HepG2 (cell line): ENCODE results near the gene CD7. TPM values are rescaled to one million over a fixed set of nuclear protein-coding genes. Genes with fewer than 3 reads are reported as not detected.

ENCODE experiments used
- DDIT3 ChIP-seq: sonication (generic); formaldehyde crosslinking; IDR thresholded peaks from 2 replicates; pipeline ENCODE4 v1.4.0; 2020; ENCODE audit warnings: mild to moderate bottlenecking, missing genetic modification reagents
- FOSL2 ChIP-seq: sonication (generic); formaldehyde crosslinking; IDR thresholded peaks from 2 replicates; pipeline ENCODE4 v1.4.0; 2020; ENCODE audit warnings: missing genetic modification reagents
- FOXA1 ChIP-seq, 2 experiments: fragments of 450-650 bp in 1 of 2; sonication (generic) in 1 of 2; formaldehyde crosslinking in 1 of 2; IDR thresholded peaks; 2 replicates each; pipeline versions ENCODE4 v1.4.0 to v1.6.1; 2016 to 2020; ENCODE audit warnings: missing genetic modification reagents in 1 of 2
- FOXO1 ChIP-seq: sonication (generic); formaldehyde crosslinking; IDR thresholded peaks from 2 replicates; pipeline ENCODE4 v1.4.0; 2020; ENCODE audit warnings: missing genetic modification reagents
- HCFC1 ChIP-seq: fragments of 150-350 bp; IDR thresholded peaks from 2 replicates; pipeline ENCODE4 v1.6.1; 2014; ENCODE audit warnings: low read depth, low read length
- HHEX ChIP-seq: IDR thresholded peaks from 2 replicates; pipeline ENCODE4 v1.6.1; 2016; ENCODE audit warnings: control low read depth
- HMGXB4 ChIP-seq, 2 experiments: sonication (generic) in 1 of 2; formaldehyde crosslinking in 1 of 2; IDR thresholded peaks; 2 replicates each; pipeline versions ENCODE4 v1.4.0 to v1.6.1; 2018 to 2020; ENCODE audit warnings: missing genetic modification reagents in 2 of 2, borderline replicate concordance in 1 of 2, low read depth in 1 of 2, mild to moderate bottlenecking in 1 of 2, missing biosample characterization in 1 of 2
- MED1 ChIP-seq: sonication (generic); formaldehyde crosslinking; IDR thresholded peaks from 2 replicates; pipeline ENCODE4 v1.4.0; 2020; ENCODE audit warnings: missing genetic modification reagents
- NONO ChIP-seq, 2 experiments: fragments of 450-650 bp in 1 of 2; sonication (generic) in 1 of 2; formaldehyde crosslinking in 1 of 2; IDR thresholded peaks in 1 of 2; conservative IDR thresholded peaks in 1 of 2; 2 replicates each; pipeline versions ENCODE4 v1.6.1 to v1.8.0; 2017 to 2022; ENCODE audit warnings: mild to moderate bottlenecking in 1 of 2, missing genetic modification reagents in 1 of 2, moderate library complexity in 1 of 2
- POLR2G ChIP-seq: fragments of 200-400 bp; formaldehyde crosslinking; IDR thresholded peaks from 2 replicates; pipeline ENCODE4 v1.6.1; 2018; ENCODE audit warnings: mild to moderate bottlenecking, low read depth, low read length, moderate library complexity
- RFX3 ChIP-seq: IDR thresholded peaks from 2 replicates; pipeline ENCODE4 v1.6.1; 2016; ENCODE audit warnings: missing biosample characterization, missing genetic modification reagents
- TEAD3 ChIP-seq: optimal IDR thresholded peaks from 2 replicates; pipeline ENCODE3; 2016; ENCODE audit warnings: borderline replicate concordance
- ZC3H13 ChIP-seq: sonication (generic); formaldehyde crosslinking; IDR thresholded peaks from 2 replicates; pipeline ENCODE4 v1.8.1; 2023; ENCODE audit warnings: mild to moderate bottlenecking, missing genetic modification reagents, moderate library complexity
- ZFP37 ChIP-seq: sonication (generic); formaldehyde crosslinking; IDR thresholded peaks from 2 replicates; pipeline ENCODE4 v1.4.0; 2020; ENCODE audit warnings: missing genetic modification reagents, borderline replicate concordance
- ZNF24 ChIP-seq: fragments of 450-650 bp; IDR thresholded peaks from 2 replicates; pipeline ENCODE4 v1.6.1; 2017; ENCODE audit warnings: antibody characterized with exemption, mild to moderate bottlenecking
- ZNF263 ChIP-seq: sonication (generic); formaldehyde crosslinking; IDR thresholded peaks from 2 replicates; pipeline ENCODE4 v1.4.0; 2020; ENCODE audit warnings: missing genetic modification reagents
- ZNF569 ChIP-seq: sonication (generic); formaldehyde crosslinking; IDR thresholded peaks from 2 replicates; pipeline ENCODE4 v1.5.0; 2020; ENCODE audit warnings: mild to moderate bottlenecking, missing genetic modification reagents, moderate library complexity, borderline replicate concordance
- ZNF652 ChIP-seq: IDR thresholded peaks from 2 replicates; pipeline ENCODE4 v1.6.1; 2016; ENCODE audit warnings: low read depth, borderline replicate concordance
- ZNF710 ChIP-seq: sonication (generic); formaldehyde crosslinking; IDR thresholded peaks from 2 replicates; pipeline ENCODE4 v1.5.0; 2020; ENCODE audit warnings: mild to moderate bottlenecking, missing genetic modification reagents, borderline replicate concordance
- ZNF772 ChIP-seq: sonication (generic); formaldehyde crosslinking; IDR thresholded peaks from 2 replicates; pipeline ENCODE4 v1.5.0; 2020; ENCODE audit warnings: mild to moderate bottlenecking, missing genetic modification reagents
- ZNF777 ChIP-seq: sonication (generic); formaldehyde crosslinking; IDR thresholded peaks from 2 replicates; pipeline ENCODE4 v1.4.0; 2020; ENCODE audit warnings: missing genetic modification reagents
- ZSCAN21 ChIP-seq: sonication (generic); formaldehyde crosslinking; IDR thresholded peaks from 2 replicates; pipeline ENCODE4 v1.8.0; 2022; ENCODE audit warnings: mild to moderate bottlenecking, missing genetic modification reagents, moderate library complexity, borderline replicate concordance
- polyA plus RNA-seq, 8 experiments: library from polyadenylated mRNA; depleted of rRNA in 3 of 8; stranded (reverse) in 7 of 8; unstranded in 1 of 8; fragments of >200 nt; fragmentation: Illumina TruSeq in 4 of 8; extraction: Trizol in 4 of 8; gene quantifications; 2 replicates each; pipeline versions ENCODE4 v1.2.1 to v1.2.3, GENCODE V29; 2011 to 2016; ENCODE audit warnings: low read depth in 4 of 8, missing spikeins in 1 of 8, mixed read lengths in 1 of 8; ENCODE audit not compliant: insufficient read depth in 1 of 8
- total RNA-seq, 5 experiments: library from RNA; depleted of rRNA; stranded (reverse); fragments of >200 nt; fragmentation: Illumina TruSeq; extraction: Trizol; gene quantifications; 2 replicates each; pipeline ENCODE4 v1.2.3, GENCODE V29; 2016; ENCODE audit warnings: low read depth in 1 of 5

CD7 gene
- total and polyA plus RNA-seq, 2 of the 13 experiments (the other 11 are each of a cell fraction or from before 2014, with no cell fraction given): 67.6 to 76.4 TPM

GRCh38 chr17:82294064-82294773 is 23.2 kb downstream of the CD7 start (continued):
- TF ChIP-seq ZNF710 (CRISPR knock-in tag) (no peak), HCFC1 (no peak), ZFP37 (CRISPR knock-in tag) (no peak), TEAD3 (CRISPR knock-in tag) (peak; percentile 39), ZNF652 (CRISPR knock-in tag) (0 out of 2 replicates have a peak, but pooled peaks have one; percentile 28), MED1 (CRISPR knock-in tag) (peak; percentile 12; the same call in 1 of the 2 replicates), RFX3 (CRISPR knock-in tag) (no peak), ZNF772 (CRISPR knock-in tag) (peak; percentile 57; the same call in 1 of the 2 replicates), ZNF777 (peak; percentile 36; the same call in 1 of the 2 replicates), HMGXB4 (CRISPR knock-in tag; IDR thresholded peaks at IDR 0.05; ENCODE audit: borderline replicate concordance in 1 of 2, low read depth in 1 of 2) (0 out of 4 replicates have a peak, but pooled peaks of 1 of the 2 experiments have one; percentile 20), FOXA1 (IDR thresholded peaks at IDR 0.05) (no peak), FOXA1 (CRISPR knock-in tag; IDR thresholded peaks at IDR 0.05) (no peak), FOSL2 (CRISPR knock-in tag) (no peak), DDIT3 (CRISPR knock-in tag) (no peak), POLR2G (peak; percentile 49; the same call in 1 of the 2 replicates), NONO (IDR thresholded peaks at IDR 0.05) (no peak), NONO (CRISPR knock-in tag; conservative IDR thresholded peaks at IDR 0.05) (0 out of 2 replicates have a peak, but pooled peaks have one; percentile 8), ZC3H13 (CRISPR knock-in tag) (peak; percentile 55; the same call in 1 of the 2 replicates), FOXO1 (no peak), ZNF569 (0 out of 2 replicates have a peak, but pooled peaks have one; percentile 46), ZNF24 (no peak), ZNF263 (CRISPR knock-in tag) (0 out of 2 replicates have a peak, but pooled peaks have one; percentile 11), ZSCAN21 (CRISPR knock-in tag) (0 out of 2 replicates have a peak, but pooled peaks have one; percentile 10), HHEX (CRISPR knock-in tag) (0 out of 2 replicates have a peak, but pooled peaks have one; percentile 39)
